ENCODE results near the gene ARHGAP31.
"Not testable (repeated sequence)": the region's sequence is repeated elsewhere in the genome, so short reads cannot be mapped to it uniquely, and the experiment has no call there.

The ARHGAP31 gene

DNA sequence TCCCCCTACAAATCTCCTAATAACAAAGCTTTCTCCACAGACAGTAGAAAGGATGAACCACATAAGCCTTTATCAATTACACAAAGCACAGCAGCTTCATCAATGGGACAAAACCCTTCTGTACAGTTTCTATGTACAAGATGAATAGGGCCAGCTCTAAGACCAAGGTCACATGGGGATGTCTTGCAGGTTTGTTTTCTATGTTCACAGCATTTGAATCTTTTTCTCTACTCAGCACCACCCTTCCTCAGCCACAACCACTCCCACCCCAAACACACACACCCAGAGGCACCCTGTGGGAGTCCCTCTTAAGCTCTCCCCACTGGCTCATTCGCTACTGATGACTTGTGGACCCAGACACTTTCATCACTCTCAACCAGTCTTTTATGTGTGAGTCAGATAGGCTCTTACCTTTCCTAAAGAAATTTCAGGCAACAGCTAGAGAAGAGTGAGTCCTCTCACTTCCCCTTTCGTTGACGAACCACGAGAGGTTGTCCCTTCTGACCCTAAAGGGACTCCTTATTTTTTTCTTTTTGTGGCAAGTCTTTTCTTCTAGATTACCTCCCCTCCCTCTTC lies 57.9 kb downstream of the ARHGAP31 start:
- DNase-seq: no peak

GRCh38 chr3:119352863-119353527 lies 58.8 kb downstream of the ARHGAP31 start:
- DNase-seq: no peak

GRCh38 chr3:119355608-119356007 lies 61.4 kb downstream of the ARHGAP31 start:
- not testable (repeated sequence) for DNase-seq

- no peak for DNase-seq
Observed at GRCh38 chr3:119356646-119357045, 62.5 kb downstream of the ARHGAP31 start.

GRCh38 chr3:119357190-119357589 lies 63.0 kb downstream of the ARHGAP31 start:
- DNase-seq: no peak

DNA sequence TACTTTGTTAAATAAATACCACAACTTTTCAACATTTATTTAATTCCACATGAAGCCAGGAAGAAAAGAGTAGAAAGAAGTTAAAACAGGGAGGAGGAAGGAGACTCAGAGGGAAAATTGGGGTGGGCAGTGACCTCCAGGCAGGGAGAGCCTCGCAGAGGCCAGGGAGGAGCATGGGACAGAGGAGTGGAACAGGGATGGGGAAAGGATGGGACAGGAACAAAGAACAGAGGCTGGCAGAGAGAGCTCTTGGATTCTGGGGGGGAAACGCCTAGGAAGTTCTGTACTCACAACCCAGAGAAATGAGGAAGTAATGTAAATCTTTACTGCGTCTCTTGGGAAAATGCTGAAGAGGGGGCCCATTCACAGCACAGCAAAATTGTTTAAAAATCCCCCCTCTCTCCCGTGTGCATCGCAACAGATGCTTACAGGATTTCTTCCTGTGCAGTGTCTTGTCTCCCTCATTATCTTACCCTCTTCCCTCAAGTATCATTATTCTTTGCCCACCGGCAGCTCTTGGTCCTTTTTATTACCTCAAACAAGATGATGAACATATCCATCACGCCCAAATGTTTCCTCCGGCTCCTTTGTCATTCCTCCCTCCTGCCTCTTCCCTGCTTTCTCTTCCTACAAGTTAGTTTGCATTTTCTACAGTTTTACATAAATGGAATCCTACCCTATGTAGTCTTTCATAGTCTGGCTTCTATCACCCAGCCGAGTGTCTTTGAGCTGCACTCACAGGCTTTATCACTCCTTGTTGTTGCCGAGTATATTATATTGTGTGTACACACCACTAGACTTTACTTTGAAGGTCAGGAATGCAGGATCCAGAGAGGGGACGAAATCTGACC lies 65.5 kb downstream of the ARHGAP31 start:
- DNase-seq: no peak

DNA sequence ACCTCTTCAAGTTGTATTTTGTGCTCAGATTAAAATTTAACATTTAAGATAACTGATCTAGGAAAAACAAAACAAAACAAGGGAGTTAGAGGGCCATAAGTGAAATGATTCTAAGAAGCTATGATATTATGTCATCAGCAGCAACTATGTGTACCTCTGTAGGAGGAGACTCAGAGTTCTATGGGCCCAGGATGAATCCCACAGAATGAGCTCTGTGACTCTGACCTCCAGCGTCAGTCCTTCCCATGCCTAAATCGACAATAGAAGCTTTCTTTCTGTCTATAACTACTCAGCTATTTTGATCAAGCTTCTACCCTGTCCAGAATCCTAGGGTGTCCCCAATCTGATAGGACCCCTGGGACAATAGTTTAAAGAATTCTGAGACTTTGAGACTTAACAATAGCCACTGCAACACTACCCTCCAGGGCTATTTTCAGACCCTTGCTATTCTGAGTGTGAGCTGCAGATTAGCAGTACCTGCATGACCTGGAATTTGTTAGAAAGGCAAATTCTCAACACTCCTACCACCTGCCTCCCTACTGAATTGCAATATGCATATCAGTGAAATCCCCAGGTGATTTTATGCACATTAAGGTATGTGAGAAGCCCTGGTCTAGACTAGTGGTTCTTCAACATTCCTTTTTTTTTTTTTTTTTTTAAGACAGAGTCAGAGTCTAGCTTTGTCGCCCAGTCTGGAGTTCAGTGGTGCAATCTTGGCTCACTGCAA lies 66.7 kb downstream of the ARHGAP31 start:
- DNase-seq: no peak

- DNase-seq: no peak
Observed at GRCh38 chr3:119362010-119362409, 67.8 kb downstream of the ARHGAP31 start.

GRCh38 chr3:119362940-119363725 lies 69.0 kb downstream of the ARHGAP31 start:
- no peak for DNase-seq

GRCh38 chr3:119364401-119364800 lies 70.2 kb downstream of the ARHGAP31 start:
- no peak for DNase-seq

DNA sequence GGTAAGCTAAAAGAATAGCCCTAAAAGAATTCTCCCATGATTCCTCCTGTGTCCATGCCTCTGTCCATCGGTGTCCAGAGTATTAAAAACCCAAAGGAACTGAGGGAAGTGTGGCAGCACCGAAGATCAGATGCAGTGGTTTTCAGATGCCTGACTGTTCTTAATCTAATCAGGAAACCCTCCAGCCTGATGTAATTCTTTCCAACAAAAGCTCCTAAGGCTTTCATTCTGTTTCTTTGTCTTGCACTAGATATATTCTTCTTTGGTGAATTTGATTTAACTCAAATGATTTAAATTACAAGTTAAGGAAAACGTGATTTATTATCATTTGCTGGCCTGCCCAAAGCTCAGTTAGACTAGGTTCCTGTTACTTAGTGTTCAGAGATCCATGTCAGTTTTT lies 71.2 kb downstream of the ARHGAP31 start:
- DNase-seq: no peak

DNA sequence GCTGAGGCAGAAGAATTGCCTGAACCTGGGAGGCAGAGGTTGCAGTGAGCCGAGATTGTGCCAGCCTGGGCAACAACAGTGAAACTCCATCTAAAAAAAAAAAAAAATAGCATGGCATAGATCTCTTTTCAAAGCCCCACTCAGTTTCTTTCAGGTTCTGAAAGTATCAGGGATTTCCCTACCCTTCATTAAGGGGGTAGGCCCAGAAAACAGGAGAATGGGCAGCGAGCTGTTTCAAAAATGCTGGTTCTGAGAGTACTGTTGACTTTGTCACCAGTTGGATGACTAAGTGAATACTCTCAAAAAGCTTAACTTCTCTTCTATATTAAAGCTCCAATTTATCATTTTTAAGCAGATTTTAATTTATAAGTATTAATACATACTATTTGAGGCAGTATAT lies 72.8 kb downstream of the ARHGAP31 start:
- DNase-seq: no peak

- no peak for DNase-seq
Observed at GRCh38 chr3:119368298-119368697, 74.1 kb downstream of the ARHGAP31 start.

DNA sequence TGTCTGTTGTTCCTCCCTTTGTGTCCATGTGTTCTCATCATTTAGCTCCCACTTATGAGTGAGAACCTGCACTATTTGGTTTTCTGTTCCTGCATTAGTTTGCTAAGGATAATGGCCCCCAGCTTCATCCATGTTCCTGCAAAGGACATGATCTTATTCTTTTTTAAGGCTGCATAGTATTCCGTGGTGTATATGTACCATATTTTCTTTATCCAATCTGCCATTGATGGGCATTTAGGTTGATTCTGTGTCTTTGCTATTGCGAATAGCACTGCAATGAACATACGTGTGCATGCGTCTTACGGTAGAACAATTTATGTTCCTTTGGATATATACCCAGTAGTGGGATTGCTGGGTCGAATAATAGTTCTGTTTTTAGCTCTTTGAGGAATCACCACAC lies 77.6 kb downstream of the ARHGAP31 start:
- not testable (repeated sequence) for DNase-seq

DNA sequence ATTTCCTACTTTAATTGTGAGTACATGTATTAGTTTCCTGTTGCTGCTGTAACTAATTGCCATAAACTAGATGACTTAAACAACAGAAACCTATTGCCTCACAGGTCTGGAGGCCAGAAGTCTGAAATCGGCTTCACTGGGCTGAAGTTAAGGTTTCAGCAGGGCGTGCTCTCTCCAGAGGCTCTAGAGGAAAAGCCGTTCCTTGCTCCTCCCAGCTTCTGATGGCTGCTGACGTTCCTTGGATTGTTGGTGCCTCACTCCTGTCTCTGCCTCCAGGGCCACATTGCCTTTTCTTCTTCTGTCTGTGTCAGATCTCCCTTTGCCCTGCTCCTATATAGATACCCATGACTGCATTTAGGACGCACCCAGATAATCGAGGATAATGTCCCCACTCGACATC lies 80.9 kb downstream of the ARHGAP31 start:
- no peak for DNase-seq

DNA sequence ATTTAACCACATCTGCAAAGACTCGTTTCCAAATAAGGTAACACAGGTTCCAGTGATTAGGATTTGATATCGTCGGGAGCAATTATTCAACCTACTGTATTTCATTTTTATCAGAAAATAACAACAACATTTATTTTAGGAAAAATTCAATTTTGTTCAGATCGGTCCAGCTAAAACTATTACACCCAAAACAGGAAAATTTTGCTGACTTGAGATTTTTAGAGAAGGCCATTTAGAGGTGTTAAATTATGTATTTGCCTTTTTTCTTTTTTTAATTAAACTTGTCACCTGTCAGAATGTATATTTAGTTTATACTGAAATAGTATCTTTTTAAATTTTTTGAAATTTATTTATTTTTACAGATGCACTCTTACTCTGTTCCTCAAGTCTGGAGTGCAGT lies 81.3 kb downstream of the ARHGAP31 start:
- DNase-seq: no peak

- DNase-seq: no peak
Observed at GRCh38 chr3:119376758-119377157, 82.6 kb downstream of the ARHGAP31 start.

- DNase-seq: no peak
Observed at GRCh38 chr3:119378259-119378803, 84.1 kb downstream of the ARHGAP31 start.

DNA sequence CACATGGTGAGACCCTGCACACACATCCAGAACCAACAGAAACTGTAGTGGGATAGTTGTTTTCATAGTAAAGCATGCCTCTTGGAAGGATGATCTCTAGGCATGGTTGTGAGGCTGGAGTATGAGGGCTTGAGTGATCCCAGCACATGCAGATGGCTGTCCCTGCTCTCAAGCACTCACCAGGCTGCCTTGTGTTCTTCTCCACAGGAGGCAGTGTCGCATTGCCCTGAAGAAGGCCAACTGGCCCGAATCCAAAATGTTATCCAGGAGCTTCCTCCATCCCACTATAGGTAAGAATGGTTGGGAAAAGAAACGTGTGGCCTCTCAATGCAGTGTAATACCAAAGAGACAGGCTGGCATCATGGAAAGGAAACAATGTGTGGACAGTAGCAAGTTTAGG lies 86.5 kb downstream of the ARHGAP31 start:
- no peak for DNase-seq

DNA sequence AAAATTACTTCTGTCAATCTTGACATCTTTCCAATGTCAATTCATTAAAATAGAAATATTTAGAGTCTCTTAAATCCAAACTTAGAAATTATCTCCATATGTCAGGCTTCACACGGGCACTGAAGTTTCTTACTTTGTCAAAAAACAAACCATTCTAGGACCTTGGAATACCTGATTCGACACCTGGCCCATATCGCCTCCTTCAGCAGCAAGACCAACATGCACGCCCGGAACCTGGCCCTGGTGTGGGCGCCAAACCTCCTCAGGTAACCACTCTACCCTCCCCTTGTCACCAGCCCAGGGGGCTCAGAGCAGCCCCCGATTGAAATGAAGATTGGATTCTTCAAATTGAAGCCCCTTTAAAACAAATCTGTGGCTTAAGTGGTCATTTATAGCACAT lies 88.0 kb downstream of the ARHGAP31 start:
- no peak for DNase-seq

GRCh38 chr3:119388577-119388976 lies 94.4 kb downstream of the ARHGAP31 start:
- no peak for DNase-seq

DNA sequence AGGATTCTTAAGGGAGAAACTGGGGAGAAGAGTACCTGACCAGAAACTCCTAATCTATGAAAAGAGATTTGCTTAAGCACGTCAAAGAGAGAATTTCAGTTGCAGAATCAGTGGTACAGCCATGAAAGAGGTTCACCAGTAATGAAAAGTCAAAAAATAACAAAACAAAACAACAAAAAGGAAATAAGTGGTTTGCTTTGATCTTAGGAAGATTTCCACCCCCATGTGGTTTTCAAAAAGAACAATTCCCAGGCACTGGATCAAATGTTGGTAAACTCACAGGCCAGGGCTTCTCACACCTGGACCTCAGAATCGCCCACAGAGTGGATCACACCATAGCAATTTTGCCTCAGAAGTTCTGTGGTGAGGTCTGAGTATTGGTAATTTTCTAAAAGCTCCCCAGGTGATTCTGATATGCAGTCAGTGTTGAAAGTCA lies 101.8 kb downstream of the ARHGAP31 start:
- no peak for DNase-seq

Measured in DMS79 treated with DMSO at 0.1 percent for 48 hours (cell line).